Adrenal gland (tissue), 12 donors: Measurements from ENCODE around the gene MROH2B. TPM values are rescaled to one million over a fixed set of nuclear protein-coding genes. Genes with fewer than 3 reads are reported as not detected.

Experiments used
- DNase-seq, 7 donors: peaks; one replicate each; pipeline ENCODE4 v3.0.0-alpha.2; 2019 to 2020
- H3K27ac ChIP-seq, 5 donors: fragments of 200-600 bp; sonication (generic) in 4 of 5; 1 replicate in 3 of 5; 2 replicates in 2 of 5; pipeline versions ENCODE4 v1.5.1 to v1.8.0; 2016 to 2020; ENCODE audit warnings: mild to moderate bottlenecking in 1 of 5
- H3K27me3 ChIP-seq: fragments of 200-600 bp; 2 replicates; pipeline ENCODE4 v1.8.0; 2021
- H3K36me3 ChIP-seq, 2 donors: fragments of 200-600 bp; replicated peaks in 1 of 2; 1 replicate in 1 of 2; 2 replicates in 1 of 2; pipeline versions ENCODE4 v1.5.1 to v1.8.0; 2018 to 2022
- H3K4me1 ChIP-seq, 2 donors: fragments of 200-600 bp; replicated peaks in 1 of 2; 1 replicate in 1 of 2; 2 replicates in 1 of 2; pipeline versions ENCODE4 v1.5.1 to v1.8.0; 2018 to 2021
- H3K4me3 ChIP-seq, 4 donors: fragments of 200-600 bp; sonication (generic) in 3 of 4; one replicate each; pipeline ENCODE4 v1.5.1; 2016 to 2018
- H3K9me3 ChIP-seq, 3 donors: fragments of 200-600 bp; sonication (generic) in 1 of 3; replicated peaks in 1 of 3; 1 replicate in 2 of 3; 2 replicates in 1 of 3; pipeline versions ENCODE4 v1.5.1 to v1.8.0; 2016 to 2021
- POLR2A ChIP-seq, 2 donors: fragments of 450-650 bp; IDR thresholded peaks; one replicate each; pipeline ENCODE4 v1.6.1; 2017; ENCODE audit warnings: antibody characterized with exemption in 2 of 2, mild to moderate bottlenecking in 2 of 2, moderate library complexity in 1 of 2
- WGBS, 4 donors: extraction: QIAGEN DNeasy Blood & Tissue Kit in 2 of 4; methylation state at CpG; one replicate each; pipeline versions ENCODE4 v1.1.5 to v1.1.7; 2013 to 2017; 5-methylcytosine and 5-hydroxymethylcytosine counted together
- intact Hi-C, 2 donors: fragments of 100-400 bp; cut with DNase I; formaldehyde crosslinking; loops; one replicate each; pipeline versions ENCODE4 v1.14.1 to v1.15.0; 2022 to 2023
- polyA plus RNA-seq, 3 donors: library from polyadenylated mRNA; stranded (reverse); fragments of 200-250 nt in 2 of 3; fragments of 350-450 nt in 1 of 3; fragmentation: Illumina TruSeq in 1 of 3; extraction: RNeasy Lipid Tissue Mini Kit (QIAGEN cat#74804) in 1 of 3; gene quantifications; one replicate each; pipeline ENCODE4 v1.2.3, GENCODE V29; 2013 to 2014
- total RNA-seq, 9 donors: library from RNA; depleted of rRNA in 4 of 9; stranded (reverse); fragments of >200 nt in 4 of 9; fragments of 120-200 nt in 1 of 9; fragmentation: NEBNext Ultra II Directional in 1 of 9; extraction: Animal tissue kit (Norgen Biotek cat#: 25700) in 1 of 9; gene quantifications; one replicate each; pipeline versions ENCODE4 v1.1.0 to v1.2.4, GENCODE V29; 2013 to 2023
- TF ChIP-seq, protein P1 (sequence below), 6 experiments: fragments of 450-650 bp in 4 of 6; fragments of 200-600 bp in 2 of 6; sonication (generic) in 1 of 6; IDR thresholded peaks; 1 replicate in 5 of 6; 2 replicates in 1 of 6; pipeline versions ENCODE4 v1.5.1 to v1.8.0; 2016 to 2021; ENCODE audit warnings: antibody characterized with exemption in 6 of 6, mild to moderate bottlenecking in 2 of 6, moderate library complexity in 1 of 6
- donor health status: healthy with polysubstance abuse.
- donor health status: Bipolar disorder and iron deficiency.
- donor health status: DM: yes; HTN: yes; CAD: no.
- donor health status: DM: no; HTN: no; CAD: no.
- donor health status: DM: no; HTN: no; CAD: no.
- donor health status: DM: yes; HTN: yes; CAD: no.

MROH2B gene
- total and polyA plus RNA-seq, 12 donors = 0.03 to 0.17 (median 0.06) TPM; not detected in 9

DNA sequence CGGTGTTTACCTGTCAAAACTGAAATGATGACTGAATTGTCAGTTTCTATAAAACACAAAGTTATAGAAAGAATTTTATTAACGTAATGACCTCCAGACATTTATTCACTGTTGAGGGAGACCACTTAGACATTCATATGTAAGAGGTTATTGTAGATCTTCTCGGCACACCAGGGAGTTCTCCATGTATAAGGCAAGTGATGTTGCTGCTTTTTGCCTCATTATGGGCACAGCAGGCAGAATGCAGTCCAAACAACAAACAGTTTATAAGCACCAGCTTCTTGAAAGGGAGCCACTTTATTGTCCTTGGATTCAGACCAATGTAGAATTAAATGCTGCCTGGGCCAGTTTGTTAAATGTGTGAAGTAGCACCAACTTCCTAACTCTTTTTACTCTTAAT, 95.1 kb downstream of the MROH2B start:
- 74 to 85% (median 82%) methylated on average over 3 of the region's 3 CpGs for WGBS, 4 donors
- Histone ChIP-seq H3K9me3 (no peaks in the 10 kb centered on the region), H3K27ac (no peak overlapping the region), H3K27me3 (no peaks in the 10 kb centered on the region), H3K4me3 (no peak overlapping the region), H3K36me3 (peaks cover 0 to 29% of the 10 kb centered on the region in 2 donors), H3K4me1 (peaks cover 0 to 9% of the 10 kb centered on the region in 2 donors)
- intact Hi-C loops = no loop called here
- TF ChIP-seq POLR2A (IDR thresholded peaks at IDR 0.05) = no peak
- TF ChIP-seq, protein P1, sequence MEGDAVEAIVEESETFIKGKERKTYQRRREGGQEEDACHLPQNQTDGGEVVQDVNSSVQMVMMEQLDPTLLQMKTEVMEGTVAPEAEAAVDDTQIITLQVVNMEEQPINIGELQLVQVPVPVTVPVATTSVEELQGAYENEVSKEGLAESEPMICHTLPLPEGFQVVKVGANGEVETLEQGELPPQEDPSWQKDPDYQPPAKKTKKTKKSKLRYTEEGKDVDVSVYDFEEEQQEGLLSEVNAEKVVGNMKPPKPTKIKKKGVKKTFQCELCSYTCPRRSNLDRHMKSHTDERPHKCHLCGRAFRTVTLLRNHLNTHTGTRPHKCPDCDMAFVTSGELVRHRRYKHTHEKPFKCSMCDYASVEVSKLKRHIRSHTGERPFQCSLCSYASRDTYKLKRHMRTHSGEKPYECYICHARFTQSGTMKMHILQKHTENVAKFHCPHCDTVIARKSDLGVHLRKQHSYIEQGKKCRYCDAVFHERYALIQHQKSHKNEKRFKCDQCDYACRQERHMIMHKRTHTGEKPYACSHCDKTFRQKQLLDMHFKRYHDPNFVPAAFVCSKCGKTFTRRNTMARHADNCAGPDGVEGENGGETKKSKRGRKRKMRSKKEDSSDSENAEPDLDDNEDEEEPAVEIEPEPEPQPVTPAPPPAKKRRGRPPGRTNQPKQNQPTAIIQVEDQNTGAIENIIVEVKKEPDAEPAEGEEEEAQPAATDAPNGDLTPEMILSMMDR (IDR thresholded peaks at IDR 0.05) = no peak
- DNase-seq = no peak

DNA sequence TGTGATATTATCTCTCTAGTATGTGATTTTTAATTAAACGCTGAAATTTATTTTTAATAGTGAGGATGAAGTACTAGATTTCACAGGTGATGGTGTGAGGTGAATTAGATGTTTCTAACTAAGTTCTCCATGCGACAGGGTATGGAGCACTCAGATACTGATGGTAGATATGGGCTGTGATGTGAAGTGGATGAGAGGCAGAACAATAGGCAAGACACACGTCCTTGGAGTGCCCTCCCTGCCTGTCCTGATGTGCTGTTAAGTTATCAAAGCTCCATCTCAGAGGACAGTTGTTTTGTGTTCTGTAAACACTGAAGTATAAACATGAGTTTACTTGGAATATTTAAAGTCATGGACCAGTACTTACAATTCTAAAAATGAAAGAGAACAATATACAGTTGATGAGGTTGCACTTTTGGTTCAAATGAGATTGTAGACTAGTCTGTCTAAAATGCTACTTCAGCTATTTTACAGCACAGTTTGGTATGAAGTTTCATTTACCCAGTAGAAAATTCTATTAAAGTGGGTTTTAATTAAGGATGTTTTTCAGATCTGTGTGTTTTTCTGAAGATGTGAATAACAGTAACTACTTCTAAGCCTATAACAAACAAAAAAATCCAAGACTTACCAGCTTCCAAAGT, 97.7 kb downstream of the MROH2B start:
- WGBS, 4 donors = 75 to 89% (median 83%) methylated on average over 3 of the region's 3 CpGs
- peaks cover 0 to 18% of the 10 kb centered on the region in 2 donors for H3K36me3 ChIP-seq
- no peak overlapping the region for H3K27ac ChIP-seq
- no peaks in the 10 kb centered on the region for H3K9me3 ChIP-seq
- H3K4me3 ChIP-seq = no peak overlapping the region
- no peaks in the 10 kb centered on the region for H3K27me3 ChIP-seq
- no peak for TF ChIP-seq POLR2A (IDR thresholded peaks at IDR 0.05)
- TF ChIP-seq, protein P1 (IDR thresholded peaks at IDR 0.05) = no peak
- H3K4me1 ChIP-seq = peaks cover 0 to 9% of the 10 kb centered on the region in 2 donors
- no peak for DNase-seq
- intact Hi-C loops = no loop called here

DNA sequence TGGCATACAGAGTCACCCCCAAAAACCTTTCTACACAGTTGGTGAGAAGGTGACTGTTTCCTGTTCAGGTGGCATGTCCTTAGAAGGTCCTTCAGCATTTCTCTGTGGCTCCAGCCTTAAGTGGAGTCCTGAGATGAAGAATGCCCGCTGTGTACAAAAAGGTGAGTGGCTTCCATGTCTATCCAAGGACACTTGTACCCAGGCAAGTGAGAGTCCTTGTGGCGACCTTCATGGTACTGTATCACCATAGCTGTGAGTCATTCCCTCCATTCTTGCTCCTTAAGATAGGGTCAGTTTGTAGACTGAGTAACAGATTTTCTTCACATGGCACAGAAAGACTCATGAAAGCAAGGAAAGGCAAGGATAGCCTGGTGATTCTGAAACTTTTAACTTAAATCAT, 98.7 kb downstream of the MROH2B start:
- DNase-seq = no peak
- Histone ChIP-seq H3K4me3 (no peak overlapping the region), H3K9me3 (no peaks in the 10 kb centered on the region), H3K4me1 (peaks cover 0 to 9% of the 10 kb centered on the region in 2 donors), H3K27ac (no peak overlapping the region), H3K36me3 (peaks cover 0 to 13% of the 10 kb centered on the region in 2 donors), H3K27me3 (no peaks in the 10 kb centered on the region)
- intact Hi-C loops = no loop called here
- TF ChIP-seq, protein P1 (IDR thresholded peaks at IDR 0.05) = no peak
- 54 to 80% (median 62%) methylated on average over 1 to 2 of the region's 2 CpGs for WGBS, 4 donors

DNA sequence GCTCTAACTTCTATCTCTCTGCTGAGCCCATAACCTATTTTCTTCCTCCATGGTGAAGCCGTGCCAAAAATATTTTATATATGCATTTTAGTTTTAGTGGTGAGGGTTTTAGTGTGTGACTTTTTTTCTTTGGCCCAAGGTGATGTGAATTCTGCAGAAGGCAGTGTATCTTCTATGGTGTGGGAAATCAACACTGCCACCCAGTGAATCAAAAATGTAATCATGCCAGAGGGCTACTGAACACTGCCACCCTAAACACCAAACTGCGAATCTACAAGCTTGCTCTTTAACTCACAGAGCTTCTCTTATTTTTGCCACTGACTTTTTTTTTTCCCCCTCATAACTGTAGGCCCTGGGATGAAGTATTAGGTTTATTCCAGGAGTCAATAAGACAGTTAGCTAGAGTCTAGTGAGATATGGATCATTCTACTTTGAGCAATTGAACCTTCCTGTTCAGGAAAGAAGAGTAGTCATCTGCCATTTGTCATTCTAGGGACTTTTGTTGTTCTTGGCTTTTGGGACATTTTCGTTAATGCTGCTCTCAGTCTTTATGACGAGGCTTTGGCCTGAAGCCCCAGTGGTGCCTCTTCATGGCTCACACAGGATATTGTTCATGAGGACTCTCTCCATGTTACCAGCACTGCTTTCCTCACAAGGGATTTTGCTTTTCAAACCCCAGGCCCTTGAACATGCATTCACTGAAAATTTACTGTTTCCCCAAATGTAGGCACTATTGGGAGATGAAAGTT, 108.8 kb downstream of the MROH2B start:
- Histone ChIP-seq H3K27ac (peak overlapping the region in 1 of 5 donors; percentile 25), H3K4me1 (peaks cover 0 to 7% of the 10 kb centered on the region in 2 donors), H3K4me3 (no peak overlapping the region), H3K36me3 (peaks cover 0 to 55% of the 10 kb centered on the region in 2 donors), H3K27me3 (no peaks in the 10 kb centered on the region), H3K9me3 (no peaks in the 10 kb centered on the region)
- WGBS, 4 donors = 59 to 88% (median 74%) methylated on average over 4 of the region's 4 CpGs
- TF ChIP-seq, protein P1 (IDR thresholded peaks at IDR 0.05) = no peak
- no peak for TF ChIP-seq POLR2A (IDR thresholded peaks at IDR 0.05)
- peak in 1 of 7 donors; percentile 12 for DNase-seq
- intact Hi-C loops = no loop called here
